Right forelimb (tissue), 1 donor: ENCODE measurements around the gene PLVAP.

Experiments
- DNase-seq: peaks from one replicate; pipeline ENCODE4 v3.0.0-alpha.2; 2018

Gene PLVAP

DNA sequence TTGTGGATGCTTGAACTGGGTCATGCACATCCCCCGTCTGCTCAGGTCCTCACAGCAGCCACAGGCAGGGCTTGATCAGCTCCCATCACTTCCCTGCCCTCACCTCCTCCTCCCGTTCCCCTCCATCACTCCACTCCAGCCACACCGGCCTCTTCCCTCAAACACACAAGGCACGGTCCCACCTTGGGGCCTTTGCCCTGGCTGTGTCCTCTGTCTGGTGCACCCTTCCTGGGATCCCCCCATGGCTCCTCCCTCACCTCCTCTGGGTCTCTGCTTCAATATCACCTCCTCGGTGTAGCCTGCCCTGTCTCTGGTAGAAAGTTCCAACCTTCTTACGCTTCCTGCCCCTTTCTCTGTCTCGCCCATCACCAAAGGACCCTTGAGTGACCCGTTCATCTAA, 23.8 kb downstream of the PLVAP start:
- no peak for DNase-seq

DNA sequence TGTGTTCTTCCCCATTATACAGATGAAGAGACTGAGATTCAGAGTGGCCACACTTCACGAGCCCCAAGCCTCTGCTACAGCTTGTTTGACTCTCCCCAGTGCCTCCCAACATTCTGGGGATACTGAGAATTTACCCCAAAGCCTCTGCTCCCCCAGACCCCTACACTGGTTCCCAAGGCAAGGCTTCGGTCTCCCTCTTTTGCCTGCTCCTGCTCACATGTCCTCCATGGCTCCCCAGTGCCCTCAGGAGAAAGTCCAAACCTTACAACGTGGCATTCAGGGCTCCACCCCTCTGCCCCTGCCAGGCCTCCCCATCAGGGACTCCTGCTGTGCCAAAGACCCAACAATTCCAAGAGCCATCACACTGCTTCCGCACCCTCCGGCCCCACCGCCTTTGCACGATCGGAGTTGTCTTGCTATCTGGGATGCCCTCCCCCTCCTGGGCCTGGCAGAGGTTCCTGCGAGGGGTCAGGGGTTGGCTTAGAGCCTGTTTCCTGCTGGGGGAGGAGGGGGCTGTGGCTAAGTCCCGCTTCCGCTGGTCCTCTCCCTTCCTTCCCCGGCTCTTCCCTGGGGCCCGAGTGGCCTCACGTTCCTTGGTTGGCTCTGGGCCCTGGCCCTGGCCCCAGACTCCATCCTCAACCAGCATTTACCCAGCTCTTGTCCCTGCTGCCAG, 24.4 kb downstream of the PLVAP start:
- no peak for DNase-seq

DNA sequence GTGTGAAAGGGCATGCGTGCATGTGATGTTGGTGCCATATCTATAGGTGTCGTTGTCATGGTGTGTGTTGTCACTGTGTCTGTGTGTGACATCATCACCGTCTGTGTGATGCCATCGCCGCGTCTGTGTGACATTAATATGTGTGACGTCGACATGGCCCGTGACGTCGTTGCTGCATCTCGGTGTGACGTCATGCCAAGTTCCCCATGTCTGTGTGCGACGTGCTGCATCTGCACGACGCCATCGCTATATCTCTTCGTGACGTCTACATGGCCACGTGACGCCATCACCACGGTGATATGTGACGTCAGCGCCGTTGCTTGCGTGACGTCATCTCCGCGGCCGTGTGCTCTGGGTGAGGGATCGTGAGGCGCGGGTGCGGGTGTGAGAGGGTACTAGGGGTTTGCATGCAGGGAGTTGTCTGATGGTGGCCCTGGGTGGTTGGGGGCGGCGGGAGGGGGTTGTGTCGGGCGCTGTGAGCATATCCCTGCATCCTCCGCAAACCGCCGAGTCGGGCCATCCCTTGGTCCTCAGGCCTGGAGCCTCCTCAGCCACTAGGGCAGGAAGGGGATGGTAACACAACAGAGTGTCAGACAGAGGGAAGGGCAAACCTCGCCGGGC, 25.2 kb downstream of the PLVAP start:
- no peak for DNase-seq

DNA sequence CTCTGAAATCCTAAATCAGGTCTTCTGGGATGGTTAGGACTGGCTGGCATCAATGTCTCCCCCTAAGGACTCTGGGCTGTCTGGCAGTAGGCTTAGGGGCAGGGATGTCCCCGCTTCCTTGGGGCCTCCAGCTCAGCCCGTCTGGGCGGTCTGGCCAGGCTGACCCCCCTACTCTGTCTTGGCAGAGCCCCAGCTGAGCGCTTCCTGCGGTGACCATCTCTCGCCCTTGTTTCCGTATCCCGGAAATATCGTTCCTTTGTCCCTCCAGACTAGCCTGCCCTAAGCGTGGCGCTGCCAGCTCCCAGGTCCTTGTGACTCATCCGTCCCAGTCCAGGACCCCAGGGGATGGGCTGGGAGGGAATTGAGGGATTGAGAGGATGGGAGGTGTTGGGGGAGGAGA, 28.4 kb downstream of the PLVAP start:
- DNase-seq, result peak; percentile 69

DNA sequence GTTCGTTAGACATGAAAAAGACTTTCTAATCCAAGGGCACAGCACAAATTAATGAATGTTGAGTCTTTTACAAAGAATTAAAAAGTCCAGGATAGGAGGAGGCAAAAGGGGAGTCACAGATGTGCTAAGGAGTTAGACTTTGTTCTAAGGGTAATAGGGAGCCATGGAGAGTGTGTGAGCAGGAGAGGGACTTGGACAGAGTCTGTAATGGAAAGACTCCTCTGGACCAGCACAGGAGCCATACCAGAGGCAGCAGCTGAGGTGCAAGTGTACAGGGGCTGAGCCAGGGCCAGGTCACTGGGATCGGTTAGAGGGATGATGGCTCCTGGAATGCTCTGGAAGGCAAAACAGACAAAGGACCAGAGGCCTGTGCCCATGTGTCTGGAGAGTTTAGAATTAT, 29.3 kb downstream of the PLVAP start:
- no peak for DNase-seq

DNA sequence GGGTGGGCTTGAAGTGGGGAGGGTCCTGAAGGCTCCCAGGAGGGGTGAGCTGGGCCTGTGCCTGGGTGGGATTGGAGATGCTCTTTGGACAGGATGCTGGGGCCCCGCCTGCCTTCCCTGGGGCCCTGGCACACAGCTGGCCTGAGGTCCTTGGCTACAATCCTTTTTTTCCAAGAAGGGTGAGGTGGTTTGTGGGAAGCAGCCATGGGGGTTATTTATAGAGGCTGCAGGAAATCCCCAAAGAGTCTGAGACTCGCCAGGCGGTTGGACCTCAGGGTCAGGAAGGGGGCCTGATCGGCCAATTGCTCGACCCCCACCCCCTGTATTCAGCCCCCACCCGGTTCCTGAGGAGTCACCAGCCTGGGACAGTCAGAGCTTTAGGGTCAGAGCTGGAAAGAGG, 29.8 kb downstream of the PLVAP start:
- no peak for DNase-seq

DNA sequence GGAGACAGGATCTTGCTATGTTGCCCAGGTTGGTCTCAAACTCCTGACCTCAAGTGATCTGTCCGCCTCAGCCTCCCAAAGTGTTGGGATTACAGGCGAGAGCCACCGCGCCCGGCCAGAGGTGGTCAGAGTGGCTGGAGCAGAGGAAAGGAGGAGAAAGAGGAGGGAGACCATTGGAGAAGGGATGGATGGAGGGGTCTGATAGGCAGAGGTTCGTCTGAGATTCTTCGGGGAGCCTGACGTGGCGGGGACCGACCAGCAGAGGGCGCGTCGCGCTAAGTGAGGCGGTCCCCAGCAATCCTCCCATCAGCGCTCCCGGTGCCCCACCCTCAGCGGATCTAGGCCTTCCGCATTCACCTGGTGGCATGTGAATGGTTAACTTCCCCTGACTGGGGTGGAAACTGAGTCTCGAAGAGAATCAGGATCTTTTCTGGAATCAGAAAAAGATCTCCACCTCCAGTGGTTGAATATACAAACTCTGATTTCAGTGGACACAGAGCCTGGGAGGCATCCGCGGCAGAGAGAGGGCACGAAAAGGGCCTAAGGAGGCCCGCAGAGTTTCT, 31.0 kb downstream of the PLVAP start:
- DNase-seq, result peak; percentile 86

DNA sequence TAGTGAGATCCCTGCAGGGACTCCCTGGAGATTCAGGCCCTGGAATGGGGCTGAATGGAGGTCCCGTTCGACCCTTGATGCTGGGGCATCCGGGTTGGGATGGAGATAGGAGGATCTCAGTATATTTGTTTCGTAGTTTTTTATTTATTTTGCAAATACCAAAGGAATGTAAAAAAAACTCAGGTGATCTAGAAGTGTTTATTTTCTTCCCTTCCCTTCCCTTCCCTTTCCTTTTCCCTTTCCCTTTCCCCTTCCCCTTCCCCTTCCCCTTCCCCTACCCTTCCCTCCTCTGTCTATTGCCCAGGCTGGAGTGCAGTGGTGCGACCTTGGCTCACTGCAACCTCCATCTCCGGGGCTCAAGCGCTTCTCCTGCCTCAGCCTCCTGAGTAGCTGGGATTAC, 35.3 kb downstream of the PLVAP start:
- DNase-seq, result no peak

DNA sequence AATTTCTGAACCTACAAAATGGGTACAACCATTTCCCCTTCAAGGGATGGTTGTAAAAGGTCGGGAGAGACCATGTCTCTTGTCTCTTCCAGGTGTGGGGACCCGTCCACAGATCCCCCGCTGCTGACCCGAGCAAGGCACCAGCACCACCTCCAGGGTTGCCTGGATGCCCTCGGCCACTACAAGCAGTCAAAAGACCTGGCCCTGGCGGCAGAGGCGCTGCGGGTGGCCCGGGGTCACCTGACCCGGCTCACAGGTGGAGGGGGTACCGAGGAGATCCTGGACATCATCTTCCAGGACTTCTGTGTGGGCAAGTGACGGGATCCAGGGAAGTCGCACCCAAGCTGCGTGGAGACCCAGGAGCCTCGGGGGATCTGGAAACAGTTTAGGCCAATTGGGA, 35.8 kb downstream of the PLVAP start:
- DNase-seq, result no peak

DNA sequence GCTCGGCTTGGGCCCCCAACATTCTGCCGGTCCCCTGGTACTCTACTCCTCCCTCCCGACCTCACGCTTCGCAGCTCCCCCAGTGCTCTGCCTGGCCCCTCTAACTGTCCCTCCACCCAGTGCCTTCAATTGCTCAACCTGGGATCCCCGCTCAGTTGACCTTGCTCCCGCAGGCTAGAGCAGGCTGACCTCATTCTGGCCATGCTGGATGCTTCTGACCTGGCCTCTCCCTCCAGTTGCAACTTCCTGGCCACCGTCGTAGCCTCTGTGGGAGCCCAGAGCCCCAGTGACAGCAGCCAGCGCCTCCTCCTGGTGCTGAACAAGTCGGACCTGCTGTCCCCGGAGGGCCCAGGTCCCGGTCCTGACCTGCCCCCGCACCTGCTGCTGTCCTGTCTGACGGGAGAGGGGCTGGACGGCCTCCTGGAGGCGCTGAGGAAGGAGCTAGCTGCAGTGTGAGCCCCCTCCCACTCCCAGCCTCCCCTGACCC, 36.2 kb downstream of the PLVAP start:
- no peak for DNase-seq

DNA sequence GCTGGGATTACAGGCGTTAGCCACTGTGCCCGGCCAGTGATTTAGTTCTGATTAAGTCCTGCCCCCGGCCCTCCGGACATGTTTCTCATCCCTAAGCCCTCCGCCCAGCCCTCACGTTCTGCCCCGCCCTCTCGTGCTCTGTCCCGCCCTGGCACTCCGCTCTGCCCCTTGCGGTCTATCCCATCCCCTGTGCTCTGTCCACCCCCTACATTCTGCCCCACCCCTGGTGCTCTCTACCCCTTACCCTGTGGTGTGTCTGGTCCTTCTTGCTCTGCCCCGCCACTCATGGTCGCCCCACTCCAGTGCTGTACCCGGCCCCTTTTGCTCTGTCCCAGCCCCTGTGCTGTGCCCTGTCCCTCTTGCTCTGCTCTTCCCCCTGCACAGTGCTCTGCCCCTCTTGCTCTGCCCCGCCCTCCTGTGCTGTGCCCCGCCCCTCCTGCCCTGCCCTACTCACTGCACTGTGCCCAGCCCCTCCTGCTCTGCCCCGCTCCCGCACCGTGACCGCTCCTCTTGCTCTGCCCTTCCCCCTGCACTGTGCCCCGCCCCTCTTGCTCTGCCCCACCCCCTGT, 36.8 kb downstream of the PLVAP start:
- DNase-seq, result no peak

DNA sequence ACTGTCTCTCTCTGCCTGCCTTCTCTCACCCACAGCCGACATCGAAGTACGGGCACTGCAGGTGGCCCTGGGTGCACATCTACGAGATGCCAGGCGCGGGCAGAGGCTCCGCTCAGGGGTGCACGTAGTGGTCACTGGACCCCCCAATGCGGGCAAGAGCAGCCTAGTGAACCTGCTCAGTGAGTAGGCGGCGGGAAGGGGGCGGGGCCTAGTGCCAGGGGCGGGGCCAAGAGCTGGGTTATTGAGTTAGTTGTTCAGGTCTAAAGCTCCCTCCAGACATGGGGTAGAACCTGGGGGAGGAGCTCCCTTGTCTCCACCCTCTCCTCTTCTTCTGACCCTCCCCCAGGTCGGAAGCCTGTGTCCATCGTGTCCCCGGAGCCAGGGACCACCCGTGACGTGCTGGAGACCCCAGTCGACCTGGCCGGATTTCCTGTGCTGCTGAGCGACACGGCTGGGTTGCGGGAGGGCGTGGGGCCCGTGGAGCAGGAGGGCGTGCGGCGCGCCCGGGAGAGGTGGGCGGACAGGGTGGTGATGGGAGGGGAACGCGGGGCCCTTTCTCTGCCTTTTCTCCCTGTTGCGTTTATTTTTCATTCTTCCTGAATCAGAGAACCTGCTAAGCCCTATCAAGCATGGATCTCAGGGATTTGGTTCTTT, 37.9 kb downstream of the PLVAP start:
- DNase-seq, result no peak

DNA sequence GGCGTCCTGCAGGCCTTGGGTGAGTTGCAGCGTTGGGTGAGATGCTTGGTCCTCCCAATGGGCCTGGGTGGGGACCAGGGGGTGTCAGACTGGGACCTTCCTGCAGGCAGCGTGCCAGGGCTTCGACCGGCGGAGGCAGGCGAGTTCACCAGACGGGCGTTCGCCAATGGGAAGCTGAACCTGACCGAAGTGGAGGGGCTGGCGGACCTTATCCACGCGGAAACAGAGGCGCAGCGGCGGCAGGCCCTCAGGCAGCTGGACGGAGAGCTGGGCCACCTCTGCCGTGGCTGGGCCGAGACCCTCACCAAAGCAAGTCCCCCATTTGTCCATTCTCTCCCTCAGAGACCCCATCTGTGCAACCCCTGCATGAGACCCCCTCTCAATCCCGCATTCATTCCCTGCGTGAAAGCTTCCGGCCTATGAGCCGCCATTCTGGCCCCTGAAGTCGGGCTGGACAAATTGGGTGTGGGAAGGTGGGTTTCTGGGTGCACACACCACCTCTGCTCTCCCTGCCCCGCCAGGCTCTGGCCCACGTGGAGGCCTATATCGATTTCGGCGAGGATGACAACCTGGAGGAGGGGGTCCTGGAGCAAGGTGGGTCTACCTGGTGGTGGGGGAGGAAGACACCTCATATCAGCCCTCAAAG, 38.6 kb downstream of the PLVAP start:
- no peak for DNase-seq

DNA sequence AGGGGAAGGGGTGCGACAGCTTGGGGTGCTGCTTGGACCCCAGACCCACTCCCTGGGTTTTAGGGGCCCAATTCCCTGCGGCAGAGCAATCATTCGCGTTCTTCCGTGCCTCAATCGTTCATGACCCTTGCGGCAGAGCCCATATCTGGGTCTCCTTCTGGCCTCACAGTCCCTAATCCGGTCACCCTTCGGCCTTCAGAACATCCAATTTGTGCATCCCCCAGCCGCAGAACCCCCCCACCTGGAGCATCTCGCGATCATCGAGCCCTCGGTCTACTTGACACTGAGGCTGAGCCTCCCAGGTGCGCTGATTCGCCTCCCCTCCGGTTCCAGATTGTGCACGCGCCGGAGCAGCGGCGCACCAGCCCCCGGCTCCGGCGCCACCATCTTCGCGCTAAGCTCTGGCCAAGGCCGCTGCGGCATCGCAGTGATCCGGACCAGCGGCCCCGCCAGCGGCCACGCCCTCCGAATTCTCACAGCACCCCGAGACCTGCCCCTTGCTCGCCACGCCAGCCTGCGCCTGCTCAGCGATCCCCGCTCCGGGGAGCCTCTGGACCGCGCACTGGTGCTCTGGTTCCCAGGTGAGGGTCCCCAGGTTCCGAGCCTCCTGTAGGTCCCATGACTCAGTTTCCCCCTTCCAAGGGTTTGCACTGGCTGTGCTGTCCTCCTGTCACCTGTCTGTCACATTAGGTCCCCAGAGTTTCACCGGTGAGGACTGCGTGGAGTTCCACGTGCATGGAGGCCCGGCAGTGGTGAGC, 39.3 kb downstream of the PLVAP start:
- DNase-seq, result no peak

DNA sequence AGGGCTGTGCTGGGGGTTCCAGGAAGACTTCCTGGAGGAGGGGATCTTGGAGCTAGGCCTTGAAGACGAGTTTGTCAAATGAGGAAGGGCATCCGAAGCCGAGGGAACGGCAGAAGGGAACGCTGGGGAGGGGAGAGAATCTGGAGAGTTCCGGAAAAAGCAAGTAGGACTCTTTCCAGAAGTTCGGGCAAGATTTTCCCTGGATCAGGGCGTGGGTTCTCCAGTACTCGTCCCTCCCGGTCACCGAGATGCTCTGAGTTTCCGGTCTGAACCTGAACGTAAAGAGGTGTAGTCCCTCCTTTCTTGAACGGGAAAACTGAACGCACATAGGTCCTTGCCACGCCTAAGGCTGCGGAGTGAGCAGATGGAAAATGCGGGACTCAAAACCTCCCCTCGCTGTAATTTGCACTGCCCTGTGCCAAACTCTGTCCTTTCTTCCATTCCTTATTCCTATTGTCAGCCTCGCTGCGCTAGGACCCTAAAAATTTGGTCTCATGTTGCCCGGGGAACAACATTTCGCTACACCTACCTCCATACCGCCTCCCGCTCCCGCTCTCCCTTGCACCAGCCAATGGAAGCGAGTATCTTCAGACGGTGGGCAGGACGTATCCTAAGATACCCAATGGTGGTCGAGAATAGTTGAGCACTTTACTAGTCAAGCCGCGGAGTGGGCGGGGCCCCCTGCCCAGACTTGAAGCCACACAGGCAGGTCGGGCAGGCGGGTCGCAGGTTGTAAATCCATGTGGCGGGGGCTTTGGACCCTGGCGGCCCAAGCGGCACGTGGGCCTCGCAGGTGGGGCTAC, 40.1 kb downstream of the PLVAP start, which contains the start of gene GTPBP3:
TSS of gene GTPBP3 (plus strand) at position 682 of the 803 bp plus-strand sequence. CDS start at position 741, 59 bp downstream.
- DNase-seq, result peak; percentile 94

DNA sequence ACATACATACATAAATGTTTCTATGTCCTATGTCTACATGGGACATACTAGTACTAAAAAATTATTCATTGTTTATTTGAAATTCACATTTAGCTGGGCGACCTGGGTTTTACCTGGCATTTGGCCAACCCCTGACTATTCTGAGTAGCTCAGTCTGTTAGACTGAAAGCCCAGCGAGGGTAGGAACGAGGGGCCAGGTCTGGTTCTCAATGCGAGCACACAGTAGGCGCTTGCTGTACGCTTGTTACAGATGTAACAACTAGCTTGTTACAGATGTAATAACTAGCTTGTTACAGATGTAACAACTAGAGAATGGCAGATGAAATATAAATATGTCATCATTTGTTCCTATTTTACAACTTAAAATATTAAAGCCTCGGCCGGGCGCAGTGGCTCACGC, 41.6 kb downstream of the PLVAP start:
- DNase-seq, result no peak

DNA sequence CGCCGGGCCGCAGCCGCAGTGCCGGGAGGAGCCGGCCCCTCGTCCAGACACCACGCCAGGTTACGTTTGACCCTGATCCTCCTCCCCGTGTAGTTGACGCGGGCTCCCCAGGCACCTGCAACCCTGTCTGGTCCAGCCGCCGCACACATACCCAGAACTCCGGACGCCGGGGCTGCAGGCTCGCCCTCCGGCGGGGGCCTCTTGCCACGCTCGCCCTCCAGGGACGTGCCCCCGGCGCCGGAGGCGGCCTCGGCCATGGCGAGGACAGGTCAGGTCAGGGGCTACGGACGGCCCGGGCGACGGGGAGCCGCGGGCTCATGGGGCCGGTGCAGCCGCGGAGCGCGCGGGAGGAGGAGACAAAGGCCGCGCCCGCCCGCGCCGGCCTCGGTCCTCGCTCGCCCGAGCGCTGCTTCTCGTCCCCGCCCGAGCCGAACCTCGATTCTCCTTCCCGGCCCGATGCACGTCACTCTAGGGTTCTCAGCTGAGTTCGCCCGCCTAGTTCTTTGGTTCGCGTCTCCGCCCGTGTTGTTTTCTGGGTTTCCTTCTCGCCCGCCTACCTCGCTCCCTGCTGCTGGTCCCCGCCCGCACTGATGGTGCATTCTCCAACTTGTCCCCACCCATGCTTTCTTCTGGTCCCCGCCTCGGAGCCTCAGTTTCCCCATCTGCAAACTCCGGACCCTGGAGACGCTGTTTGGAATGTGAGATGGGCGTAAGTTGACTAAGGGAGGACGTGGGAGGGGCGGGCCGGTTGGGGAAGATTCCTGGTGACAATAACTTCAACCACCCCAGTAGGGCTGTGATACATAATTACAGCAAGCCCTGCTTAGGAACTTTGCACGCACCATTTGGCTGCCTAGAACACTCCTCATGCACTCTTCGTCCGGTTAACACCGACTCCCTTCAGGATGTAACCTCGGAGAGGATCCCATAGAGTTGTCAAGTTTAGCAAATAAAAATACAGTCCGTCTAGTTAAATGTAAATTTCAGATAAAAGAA, 42.4 kb downstream of the PLVAP start, which contains the start of gene ANO8:
TSS of gene ANO8 (minus strand) at position 442 of the 996 bp plus-strand sequence. CDS start at position 257, 185 bp downstream.
- DNase-seq, result peak; percentile 97

DNA sequence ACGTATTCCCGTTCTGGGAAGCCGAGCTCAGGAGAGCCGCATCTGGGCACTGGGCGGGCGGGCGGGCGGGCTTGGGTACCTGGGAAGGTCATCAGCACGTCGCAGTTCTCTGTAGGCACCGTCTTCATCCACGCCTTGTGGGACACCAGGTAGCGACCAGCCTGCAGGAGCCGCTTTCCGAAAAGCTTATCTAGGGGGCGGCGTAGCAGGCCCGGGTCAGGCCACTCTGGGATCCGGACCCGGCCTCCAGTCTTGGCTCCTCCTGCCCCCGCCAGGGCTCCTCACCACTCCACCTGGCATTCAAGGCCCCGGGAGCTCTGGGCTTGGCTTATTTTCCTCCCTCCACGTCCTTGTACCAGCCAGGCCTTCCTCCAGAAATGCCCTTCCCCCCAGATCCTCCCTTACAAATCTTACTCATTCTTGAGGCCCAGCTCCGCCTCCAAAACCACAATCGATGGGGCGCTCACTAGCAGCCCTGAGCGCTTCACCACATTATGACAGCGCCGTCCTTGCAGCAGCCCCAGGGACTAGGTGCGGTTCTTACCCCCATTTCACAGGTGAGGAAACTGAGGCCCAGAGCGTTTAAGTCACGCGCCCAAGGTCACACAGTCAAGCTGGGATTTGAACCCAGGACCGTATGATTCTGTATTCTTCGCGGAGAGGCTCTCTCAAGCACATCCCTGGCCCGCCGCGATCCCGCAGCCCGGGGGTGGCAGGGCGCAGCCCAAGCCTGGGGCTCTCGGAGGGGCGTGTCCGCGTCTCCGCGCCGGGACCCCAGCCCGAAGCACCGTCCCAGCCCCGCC, 43.3 kb downstream of the PLVAP start:
- DNase-seq, result no peak
